GM12878 (cell line): ENCODE data around the gene ATL1. TPM values are rescaled to one million over a fixed set of nuclear protein-coding genes. Genes with fewer than 3 reads are reported as not detected.

ENCODE experiments used
- ATAC-seq: fragments of 200-7000 bp; cut with Tn5 transposase; 3 replicates; pipeline ENCODE4 v1.9.1; 2020; ENCODE audit warnings: mild to moderate bottlenecking, moderate library complexity
- BruUV-seq: library from RNA; stranded (reverse); fragments of 400-500 nt; replicated peaks from 2 replicates; lab custom pipeline; 2021; lab: Mats Ljungman, UMichigan
- CTCF ChIA-PET: fragments of 300-600 bp; sonication (Branson Sonifier 250); formaldehyde crosslinking; extraction: SDS; loops from one replicate; lab custom pipeline; 2021; ENCODE audit warnings: inconsistent platforms; lab: Yijun Ruan, JAX
- POLR2A ChIA-PET: fragments of 350-600 bp; formaldehyde crosslinking; extraction: SDS; loops from one replicate; lab custom pipeline; 2021; ENCODE audit warnings: inconsistent platforms; lab: Charles Lee
- RAD21 ChIA-PET: fragments of 300-600 bp; sonication (Branson Sonifier 250); formaldehyde crosslinking; loops from one replicate; lab custom pipeline; 2023; ENCODE audit warnings: antibody characterized with exemption; ENCODE audit not compliant: unreplicated experiment; lab: Charles Lee
- SMC1A ChIA-PET: fragments of 300-600 bp; sonication (Branson Sonifier 250); formaldehyde crosslinking; loops from one replicate; lab custom pipeline; 2023; ENCODE audit not compliant: unreplicated experiment, uncharacterized antibody; lab: Charles Lee
- DNase-seq: peaks from one replicate; pipeline ENCODE4 v3.0.0-alpha.2; 2011; ENCODE audit warnings: low read depth, low spot score
- FAIRE-seq: peaks from 3 replicates; lab custom pipeline; 2011; peaks lifted over from hg19 to GRCh38; lab: Jason Lieb, UNC
- H2AFZ ChIP-seq: 2 replicates; pipeline ENCODE4 v1.6.0; 2011; ENCODE audit warnings: low read depth, low read length, control low read depth; ENCODE audit not compliant: control insufficient read depth
- H3K27ac ChIP-seq: 2 replicates; pipeline ENCODE4 v1.5.1; 2011; ENCODE audit warnings: control low read depth; ENCODE audit not compliant: control insufficient read depth, insufficient read depth
- H3K27me3 ChIP-seq, 2 experiments: replicated peaks in 1 of 2; 2 replicates each; pipeline versions ENCODE4 v1.6.0 to v1.6.1; 2011; ENCODE audit warnings: low read length in 1 of 2; ENCODE audit not compliant: control insufficient read depth in 2 of 2, insufficient read depth in 2 of 2
- H3K36me3 ChIP-seq, 2 experiments: 2 replicates each; pipeline ENCODE4 v1.5.1; 2011; ENCODE audit warnings: low read length in 1 of 2; ENCODE audit not compliant: control insufficient read depth in 2 of 2, insufficient read depth in 2 of 2
- H3K4me1 ChIP-seq: 2 replicates; pipeline ENCODE4 v1.6.1; 2011; ENCODE audit warnings: mild to moderate bottlenecking, low read length, moderate library complexity, mixed read lengths; ENCODE audit not compliant: control insufficient read depth, insufficient read depth
- H3K4me2 ChIP-seq: 2 replicates; pipeline ENCODE4 v1.6.0; 2011; ENCODE audit warnings: control low read depth; ENCODE audit not compliant: control insufficient read depth, insufficient read depth
- H3K4me3 ChIP-seq: fragments of 200-600 bp; sonication (generic); 2 replicates; pipeline ENCODE4 v1.5.1; 2016
- H3K79me2 ChIP-seq: 2 replicates; pipeline ENCODE4 v1.6.0; 2011; ENCODE audit warnings: low read length; ENCODE audit not compliant: control insufficient read depth, insufficient read depth
- H3K9ac ChIP-seq: 2 replicates; pipeline ENCODE4 v1.8.0; 2011; ENCODE audit warnings: low read length, control low read depth, mixed read lengths; ENCODE audit not compliant: control insufficient read depth, insufficient read depth
- H3K9me3 ChIP-seq: replicated peaks from 3 replicates; pipeline ENCODE4 v1.5.1; 2011; ENCODE audit warnings: mild to moderate bottlenecking, low read length; ENCODE audit not compliant: control insufficient read depth, insufficient read depth
- H4K20me1 ChIP-seq: 2 replicates; pipeline ENCODE4 v1.6.0; 2011; ENCODE audit not compliant: control insufficient read depth, insufficient read depth
- E2F8 ChIP-seq: fragments of 450-650 bp; IDR thresholded peaks from 2 replicates; pipeline ENCODE4 v1.6.1; 2018; ENCODE audit warnings: mild to moderate bottlenecking, low read depth, moderate library complexity; ENCODE audit not compliant: partially characterized antibody
- EGR1 ChIP-seq, 2 experiments: IDR thresholded peaks; 1 replicate in 1 of 2; 2 replicates in 1 of 2; pipeline ENCODE4 v1.6.1; 2011 to 2012; ENCODE audit warnings: low read depth in 2 of 2, low read length in 2 of 2, borderline replicate concordance in 1 of 2, mild to moderate bottlenecking in 1 of 2, moderate library complexity in 1 of 2
- HCFC1 ChIP-seq: fragments of 150-350 bp; IDR thresholded peaks from 2 replicates; pipeline ENCODE4 v1.6.1; 2014; ENCODE audit warnings: low read length
- IKZF1 ChIP-seq: fragments of 450-650 bp; conservative IDR thresholded peaks from 2 replicates; pipeline ENCODE4 v1.6.1; 2017; ENCODE audit warnings: antibody characterized with exemption, mild to moderate bottlenecking
- KDM1A ChIP-seq: fragments of 200-600 bp; sonication (generic); IDR thresholded peaks from 2 replicates; pipeline ENCODE4 v1.6.1; 2016; ENCODE audit warnings: borderline replicate concordance
- MLLT1 ChIP-seq: fragments of 450-650 bp; IDR thresholded peaks from 2 replicates; pipeline ENCODE4 v1.6.1; 2016; ENCODE audit warnings: mild to moderate bottlenecking
- NFYA ChIP-seq: IDR thresholded peaks from 2 replicates; pipeline ENCODE4 v1.6.1; 2011; ENCODE audit warnings: low read depth, mild to moderate bottlenecking, low read length, improper control_type of control experiment, borderline replicate concordance
- NR2C2 ChIP-seq: IDR thresholded peaks from 2 replicates; pipeline ENCODE4 v1.6.1; 2011; ENCODE audit warnings: borderline replicate concordance, low read depth; ENCODE audit not compliant: control insufficient read depth, insufficient read length
- PAX5 ChIP-seq: IDR thresholded peaks from 2 replicates; pipeline ENCODE4 v1.6.1; 2011; ENCODE audit warnings: low read depth, low read length, borderline replicate concordance
- PBX3 ChIP-seq: IDR thresholded peaks from 2 replicates; pipeline ENCODE4 v1.6.1; 2011; ENCODE audit warnings: mild to moderate bottlenecking, low read depth, low read length, moderate library complexity; ENCODE audit not compliant: insufficient replicate concordance
- POLR2A ChIP-seq: IDR thresholded peaks from 2 replicates; pipeline ENCODE4 v1.6.1; 2011; ENCODE audit warnings: low read depth, mild to moderate bottlenecking, low read length
- SPI1 ChIP-seq: IDR thresholded peaks from 2 replicates; pipeline ENCODE4 v1.6.1; 2011; ENCODE audit warnings: low read depth, mild to moderate bottlenecking, low read length, moderate library complexity, borderline replicate concordance; ENCODE audit not compliant: insufficient read depth
- SREBF1 ChIP-seq: IDR thresholded peaks from 2 replicates; pipeline ENCODE4 v1.6.1; 2012; ENCODE audit warnings: mild to moderate bottlenecking, low read length
- STAT1 ChIP-seq: fragments of 450-650 bp; conservative IDR thresholded peaks from 2 replicates; pipeline ENCODE4 v1.6.1; 2014; ENCODE audit warnings: antibody characterized with exemption, mild to moderate bottlenecking
- STAT3 ChIP-seq: IDR thresholded peaks from 2 replicates; pipeline ENCODE4 v1.6.1; 2011; ENCODE audit warnings: low read depth, low read length, improper control_type of control experiment
- TCF7 ChIP-seq: IDR thresholded peaks from 2 replicates; pipeline ENCODE4 v1.6.1; 2014; ENCODE audit warnings: antibody characterized with exemption, borderline replicate concordance
- YBX1 ChIP-seq: fragments of 450-650 bp; IDR thresholded peaks from 2 replicates; pipeline ENCODE4 v1.6.1; 2016; ENCODE audit warnings: antibody characterized with exemption
- ZNF207 ChIP-seq: fragments of 450-650 bp; IDR thresholded peaks from 2 replicates; pipeline ENCODE4 v1.6.1; 2014; ENCODE audit warnings: antibody characterized with exemption, mild to moderate bottlenecking, borderline replicate concordance
- ZNF24 ChIP-seq: fragments of 450-650 bp; IDR thresholded peaks from 2 replicates; pipeline ENCODE4 v1.6.1; 2017; ENCODE audit warnings: antibody characterized with exemption, mild to moderate bottlenecking
- ZNF274 ChIP-seq: IDR thresholded peaks from one replicate; pipeline ENCODE4 v1.8.0; 2011; ENCODE audit not compliant: insufficient read length, insufficient read depth
- WGBS: methylation state at CpG from one replicate; pipeline ENCODE4 v1.1.6; 2016; ENCODE audit warnings: low lambda C conversion rate; ENCODE audit not compliant: insufficient replicate concordance, insufficient coverage; ENCODE audit errors: missing lambda C conversion rate; 5-methylcytosine and 5-hydroxymethylcytosine counted together
- in situ Hi-C: fragments of 300-500 bp; cut with MboI; formaldehyde crosslinking; loops from 9 replicates; pipeline ENCODE4 v1.14.3; 2018; ENCODE audit warnings: mixed read lengths
- intact Hi-C: fragments of 100-400 bp; cut with micrococcal nuclease; formaldehyde crosslinking; loops from one replicate; pipeline ENCODE4 v1.14.2; 2022; ENCODE audit not compliant: unreplicated experiment
- polyA plus RNA-seq, 11 experiments: library from polyadenylated mRNA; depleted of rRNA in 4 of 11; unstranded in 6 of 11; stranded (reverse) in 5 of 11; fragments of >200 nt; fragmentation: Nextera tagmentation in 4 of 11; fragmentation: Illumina TruSeq in 1 of 11; extraction: Ambion mirVana in 4 of 11; extraction: Trizol in 1 of 11; gene quantifications; 1 replicate in 1 of 11; 2 replicates in 10 of 11; pipeline versions ENCODE4 v1.2.1 to v1.2.3, GENCODE V29; 2011 to 2016; ENCODE audit warnings: inconsistent platforms in 2 of 11, missing spikeins in 2 of 11, low read depth in 1 of 11
- total RNA-seq, 4 experiments: library from RNA; depleted of rRNA in 3 of 4; stranded (reverse); fragments of >200 nt in 3 of 4; fragmentation: Illumina TruSeq in 1 of 4; extraction: Trizol in 1 of 4; gene quantifications; 2 replicates each; pipeline versions ENCODE4 v1.2.1 to v1.2.3, GENCODE V29; 2013 to 2021

ATL1 gene
- total and polyA plus RNA-seq, 10 of the 15 experiments (the other 5 are each of a cell fraction or from before 2014, with no cell fraction given): 0.11 to 1.2 (median 0.58) TPM; not detected in 1

DNA sequence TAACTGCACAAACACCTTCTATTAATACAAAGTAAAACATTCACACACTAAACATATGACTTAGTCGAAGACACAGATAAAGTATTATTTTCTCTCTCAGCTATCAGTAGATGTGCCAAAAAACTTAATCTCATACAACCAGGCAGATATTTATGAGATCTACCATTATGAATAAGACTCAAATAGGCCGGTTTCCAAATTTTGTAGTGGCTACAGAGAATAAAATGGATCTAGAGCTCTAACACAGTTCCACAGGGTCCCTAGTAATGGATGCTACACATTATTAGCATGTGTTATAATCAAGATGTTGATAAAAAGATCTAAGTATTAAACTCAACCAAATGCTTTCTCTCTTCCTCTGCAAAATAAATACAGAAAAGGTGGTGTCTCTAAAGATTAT lies 97.8 kb downstream of the ATL1 start (continued):
- no peak for TF ChIP-seq SPI1
- no peak for TF ChIP-seq SREBF1
- TF ChIP-seq PBX3: no peak
- TF ChIP-seq TCF7: no peak
- TF ChIP-seq IKZF1: no peak
- no peak for TF ChIP-seq YBX1
- no peak for TF ChIP-seq STAT3
- TF ChIP-seq EGR1 (IDR thresholded peaks at IDR 0.05; ENCODE audit: borderline replicate concordance in 1 of 2, low read depth in 2 of 2, low read length in 2 of 2): no peak
- TF ChIP-seq KDM1A: no peak
- no peak for TF ChIP-seq ZNF274
- TF ChIP-seq NFYA: no peak
- no peak for TF ChIP-seq STAT1
- no peak for TF ChIP-seq NR2C2

GRCh38 chr14:50658203-50658602 lies 98.3 kb downstream of the ATL1 start:
- intact Hi-C loops: no loop called here
- no peak overlapping the region for H3K4me2 ChIP-seq
- in situ Hi-C loops: no loop called here
- TF ChIP-seq HCFC1: no peak
- TF ChIP-seq STAT3: no peak
- no peak for TF ChIP-seq POLR2A
- TF ChIP-seq E2F8: no peak
- no peak for TF ChIP-seq MLLT1
- TF ChIP-seq ZNF24: no peak
- no peak for TF ChIP-seq EGR1 (IDR thresholded peaks at IDR 0.05; ENCODE audit: borderline replicate concordance in 1 of 2, low read depth in 2 of 2, low read length in 2 of 2)
- TF ChIP-seq PAX5: no peak
- no peak for TF ChIP-seq ZNF207

More at GRCh38 chr14:50658203-50658602, 98.3 kb downstream of the ATL1 start:
- H3K9ac ChIP-seq: no peak overlapping the region
- CTCF ChIA-PET: interaction anchor here (0.8 to 2.2 kb wide), 5 partner anchors 8 to 117 kb away, joined by 3 to 8 read pairs (median 3); partner anchors contain the start of gene SAV1
- DNase-seq (no peak), FAIRE-seq (no peak), ATAC-seq (no peak)
- no peaks in the 10 kb centered on the region for H3K27me3 ChIP-seq
- H3K79me2 ChIP-seq: peaks cover 25% of the 10 kb centered on the region
- SMC1A ChIA-PET: interaction anchor here (0.7 to 2.6 kb wide), 8 partner anchors 8 to 118 kb away, joined by 3 to 11 read pairs (median 5); no protein-coding TSS in a partner anchor
- no peak overlapping the region for H2AFZ ChIP-seq
- BruUV-seq: no TSS peak
- H3K4me1 ChIP-seq: no peaks in the 10 kb centered on the region
- 0 out of 4 replicates have a peak, but pooled peaks cover 0 to 2% of the 10 kb centered on the region in 2 experiments for H3K36me3 ChIP-seq
- no peaks in the 10 kb centered on the region; the same call in 2 of the 3 replicates for H3K9me3 ChIP-seq
- no peak overlapping the region for H3K27ac ChIP-seq
- H3K4me3 ChIP-seq: no peak overlapping the region
- 94% methylated on average over 6 of the region's 6 CpGs for WGBS
- H4K20me1 ChIP-seq: no peaks in the 10 kb centered on the region
- POLR2A ChIA-PET: no interaction called here
- RAD21 ChIA-PET: interaction anchor here (1.1 to 1.8 kb wide), 3 partner anchors 8 to 66 kb away, joined by 3 to 4 read pairs (median 3); no protein-coding TSS in a partner anchor
